ENCODE data around the gene SLC25A29. TPM values are rescaled to one million over a fixed set of nuclear protein-coding genes. Genes with fewer than 3 reads are reported as not detected.

The SLC25A29 gene
- total and polyA plus RNA-seq, 2 donors (not counting 1 experiment from before 2014, with no cell fraction given), result 6.2 to 24.1 TPM

DNA sequence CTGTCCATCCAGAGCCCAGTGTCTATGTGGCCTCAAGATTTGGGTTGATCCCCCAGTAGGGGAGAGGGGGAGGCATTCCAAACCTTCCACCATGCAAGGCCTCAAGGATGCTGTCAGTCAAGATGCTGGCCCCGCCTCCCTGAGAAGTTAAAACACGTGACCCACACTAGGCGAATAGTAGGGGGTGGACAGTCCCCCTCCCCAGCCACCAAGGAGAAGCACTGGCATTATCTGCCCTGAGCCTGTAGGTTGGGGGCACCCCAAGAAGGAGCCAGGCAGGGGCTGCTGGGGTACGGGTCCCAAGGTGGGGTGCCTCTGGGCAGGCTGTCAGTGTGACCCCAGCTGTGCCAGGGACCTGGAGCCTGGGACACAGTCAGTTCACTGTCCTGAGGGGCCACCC, 2.3 kb downstream of the SLC25A29 start:
- Histone ChIP-seq H3K27me3 (ENCODE audit: control insufficient read depth, insufficient read depth, low read length) (no peaks in the 10 kb centered on the region), H4K20me1 (ENCODE audit: control insufficient read depth, extremely low read depth, insufficient read depth, low read length) (no peaks in the 10 kb centered on the region), H3K4me2 (ENCODE audit: extremely low read depth, insufficient read depth, low read length) (no peak overlapping the region), H3K9ac (ENCODE audit: insufficient read depth, low read length) (no peak overlapping the region), H3K4me3 (replicated peaks in 1 of 4; ENCODE audit: control extremely low read depth in 1 of 4, insufficient read depth in 1 of 4, low read depth in 3 of 4, low read length in 4 of 4) (no peak overlapping the region), H3K27ac (ENCODE audit: insufficient read depth, low read length) (no peak overlapping the region), H3K79me2 (ENCODE audit: control insufficient read depth, insufficient read depth, low read length) (peaks cover 7% of the 10 kb centered on the region), H3K4me1 (ENCODE audit: control insufficient read depth, extremely low read depth, insufficient read depth, low read length) (peaks cover 4% of the 10 kb centered on the region), H3K9me3 (ENCODE audit: control insufficient read depth, insufficient read depth, low read depth, low read length) (no peaks in the 10 kb centered on the region), H3K36me3 (ENCODE audit: control insufficient read depth, insufficient read depth, low read length) (no peaks in the 10 kb centered on the region), H2AFZ (ENCODE audit: low read length) (no peak overlapping the region)
- TF ChIP-seq, protein P1, sequence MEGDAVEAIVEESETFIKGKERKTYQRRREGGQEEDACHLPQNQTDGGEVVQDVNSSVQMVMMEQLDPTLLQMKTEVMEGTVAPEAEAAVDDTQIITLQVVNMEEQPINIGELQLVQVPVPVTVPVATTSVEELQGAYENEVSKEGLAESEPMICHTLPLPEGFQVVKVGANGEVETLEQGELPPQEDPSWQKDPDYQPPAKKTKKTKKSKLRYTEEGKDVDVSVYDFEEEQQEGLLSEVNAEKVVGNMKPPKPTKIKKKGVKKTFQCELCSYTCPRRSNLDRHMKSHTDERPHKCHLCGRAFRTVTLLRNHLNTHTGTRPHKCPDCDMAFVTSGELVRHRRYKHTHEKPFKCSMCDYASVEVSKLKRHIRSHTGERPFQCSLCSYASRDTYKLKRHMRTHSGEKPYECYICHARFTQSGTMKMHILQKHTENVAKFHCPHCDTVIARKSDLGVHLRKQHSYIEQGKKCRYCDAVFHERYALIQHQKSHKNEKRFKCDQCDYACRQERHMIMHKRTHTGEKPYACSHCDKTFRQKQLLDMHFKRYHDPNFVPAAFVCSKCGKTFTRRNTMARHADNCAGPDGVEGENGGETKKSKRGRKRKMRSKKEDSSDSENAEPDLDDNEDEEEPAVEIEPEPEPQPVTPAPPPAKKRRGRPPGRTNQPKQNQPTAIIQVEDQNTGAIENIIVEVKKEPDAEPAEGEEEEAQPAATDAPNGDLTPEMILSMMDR (conservative IDR thresholded peaks at IDR 0.05 in 1 of 2, IDR thresholded peaks at IDR 0.05 in 1 of 2; ENCODE audit: low read depth in 1 of 2, low read length in 2 of 2), result no peak
- TF ChIP-seq EZH2 (IDR thresholded peaks at IDR 0.05; ENCODE audit: low read length, missing control alignments), result no peak
- no peak for DNase-seq (ENCODE audit: low read depth in 2 of 2)

GRCh38 chr14:100303179-100303578, 3.1 kb downstream of the SLC25A29 start:
- Histone ChIP-seq H3K4me2 (ENCODE audit: extremely low read depth, insufficient read depth, low read length) (no peak overlapping the region), H2AFZ (ENCODE audit: low read length) (no peak overlapping the region), H3K4me3 (replicated peaks in 1 of 4; ENCODE audit: control extremely low read depth in 1 of 4, insufficient read depth in 1 of 4, low read depth in 3 of 4, low read length in 4 of 4) (no peak overlapping the region), H4K20me1 (ENCODE audit: control insufficient read depth, extremely low read depth, insufficient read depth, low read length) (no peaks in the 10 kb centered on the region), H3K9ac (ENCODE audit: insufficient read depth, low read length) (no peak overlapping the region), H3K79me2 (ENCODE audit: control insufficient read depth, insufficient read depth, low read length) (peaks cover 7% of the 10 kb centered on the region), H3K4me1 (ENCODE audit: control insufficient read depth, extremely low read depth, insufficient read depth, low read length) (peaks cover 4% of the 10 kb centered on the region), H3K36me3 (ENCODE audit: control insufficient read depth, insufficient read depth, low read length) (no peaks in the 10 kb centered on the region), H3K9me3 (ENCODE audit: control insufficient read depth, insufficient read depth, low read depth, low read length) (no peaks in the 10 kb centered on the region), H3K27me3 (ENCODE audit: control insufficient read depth, insufficient read depth, low read length) (no peaks in the 10 kb centered on the region), H3K27ac (ENCODE audit: insufficient read depth, low read length) (no peak overlapping the region)
- DNase-seq (ENCODE audit: low read depth in 2 of 2), result no peak
- no peak for TF ChIP-seq EZH2 (IDR thresholded peaks at IDR 0.05; ENCODE audit: low read length, missing control alignments)
- TF ChIP-seq, protein P1 (conservative IDR thresholded peaks at IDR 0.05 in 1 of 2, IDR thresholded peaks at IDR 0.05 in 1 of 2; ENCODE audit: low read depth in 1 of 2, low read length in 2 of 2), result peak; percentile 50 to 70

DNA sequence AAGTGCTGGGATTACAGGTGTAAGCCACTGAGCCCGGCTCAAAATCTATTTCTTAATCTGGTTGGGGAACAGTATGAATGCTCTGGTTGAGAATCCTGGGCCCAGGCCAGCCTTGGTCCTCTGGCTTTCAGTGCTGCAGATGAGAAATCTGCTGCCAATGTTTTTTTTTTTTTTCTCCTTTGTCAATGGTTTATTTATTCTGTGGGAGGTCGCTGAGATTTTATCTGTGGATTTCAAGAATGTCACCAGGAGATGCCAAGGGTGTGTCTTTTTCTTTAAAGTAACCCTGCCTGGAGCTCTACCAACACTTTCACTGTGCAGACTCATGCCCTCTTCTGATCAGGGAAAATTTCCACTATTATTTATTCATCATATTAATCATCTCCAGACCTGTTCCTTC, 3.6 kb downstream of the SLC25A29 start:
- no peaks in the 10 kb centered on the region for H3K36me3 ChIP-seq (ENCODE audit: control insufficient read depth, insufficient read depth, low read length)
- TF ChIP-seq, protein P1 (conservative IDR thresholded peaks at IDR 0.05 in 1 of 2, IDR thresholded peaks at IDR 0.05 in 1 of 2; ENCODE audit: low read depth in 1 of 2, low read length in 2 of 2), result no peak
- TF ChIP-seq EZH2 (IDR thresholded peaks at IDR 0.05; ENCODE audit: low read length, missing control alignments), result no peak
- no peaks in the 10 kb centered on the region for H3K9me3 ChIP-seq (ENCODE audit: control insufficient read depth, insufficient read depth, low read depth, low read length)
- no peaks in the 10 kb centered on the region for H3K27me3 ChIP-seq (ENCODE audit: control insufficient read depth, insufficient read depth, low read length)
- DNase-seq (ENCODE audit: low read depth in 2 of 2), result no peak
- no peak overlapping the region for H2AFZ ChIP-seq (ENCODE audit: low read length)
- no peak overlapping the region for H3K9ac ChIP-seq (ENCODE audit: insufficient read depth, low read length)
- H3K79me2 ChIP-seq (ENCODE audit: control insufficient read depth, insufficient read depth, low read length), result peaks cover 7% of the 10 kb centered on the region
- H4K20me1 ChIP-seq (ENCODE audit: control insufficient read depth, extremely low read depth, insufficient read depth, low read length), result no peaks in the 10 kb centered on the region
- no peak overlapping the region for H3K27ac ChIP-seq (ENCODE audit: insufficient read depth, low read length)
- no peak overlapping the region for H3K4me2 ChIP-seq (ENCODE audit: extremely low read depth, insufficient read depth, low read length)
- H3K4me3 ChIP-seq (replicated peaks in 1 of 4; ENCODE audit: control extremely low read depth in 1 of 4, insufficient read depth in 1 of 4, low read depth in 3 of 4, low read length in 4 of 4), result no peak overlapping the region
- peaks cover 5% of the 10 kb centered on the region for H3K4me1 ChIP-seq (ENCODE audit: control insufficient read depth, extremely low read depth, insufficient read depth, low read length)
